H1 (cell line): ENCODE results near the gene HMCES. TPM values are rescaled to one million over a fixed set of nuclear protein-coding genes. Genes with fewer than 3 reads are reported as not detected.

Experiments used
- CTCF ChIA-PET: fragments of 300-600 bp; sonication (Branson Sonifier 250); formaldehyde crosslinking; loops from one replicate; lab custom pipeline; 2021; ENCODE audit not compliant: partially characterized antibody; lab: Charles Lee
- POLR2A ChIA-PET: fragments of 300-600 bp; sonication (Branson Sonifier 250); formaldehyde crosslinking; loops from one replicate; lab custom pipeline; 2021; ENCODE audit warnings: inconsistent platforms; ENCODE audit not compliant: partially characterized antibody; lab: Charles Lee
- DNase-seq, 2 experiments: peaks; one replicate each; pipeline versions ENCODE4 v3.0.0 to v3.0.0-alpha.2; 2010 to 2022; ENCODE audit warnings: low spot score in 2 of 2, low read depth in 1 of 2, mixed read lengths in 1 of 2
- FAIRE-seq: peaks from 2 replicates; lab custom pipeline; 2011; peaks lifted over from hg19 to GRCh38; lab: Jason Lieb, UNC
- H2AFZ ChIP-seq: 2 replicates; pipeline ENCODE4 v1.8.1; 2012; ENCODE audit warnings: low read length, inconsistent platforms
- H2AK5ac ChIP-seq: 2 replicates; pipeline ENCODE4 v1.6.1; 2013; ENCODE audit warnings: low read depth, low read length
- H2BK120ac ChIP-seq: replicated peaks from 2 replicates; pipeline ENCODE3; 2013; ENCODE audit warnings: low read depth, low read length, inconsistent platforms
- H2BK12ac ChIP-seq: 2 replicates; pipeline ENCODE4 v1.6.1; 2013; ENCODE audit warnings: low read depth, low read length
- H2BK15ac ChIP-seq: 2 replicates; pipeline ENCODE4 v1.6.1; 2013; ENCODE audit warnings: low read length
- H2BK20ac ChIP-seq: 2 replicates; pipeline ENCODE4 v1.6.1; 2013; ENCODE audit warnings: low read length
- H2BK5ac ChIP-seq: 2 replicates; pipeline ENCODE4 v1.6.1; 2013; ENCODE audit warnings: low read depth, low read length
- H3K14ac ChIP-seq: 2 replicates; pipeline ENCODE4 v1.6.1; 2013; ENCODE audit warnings: inconsistent platforms; ENCODE audit not compliant: insufficient read length
- H3K18ac ChIP-seq: 2 replicates; pipeline ENCODE4 v1.6.1; 2013; ENCODE audit warnings: low read length; ENCODE audit errors: extremely low read depth
- H3K23ac ChIP-seq: 2 replicates; pipeline ENCODE4 v1.6.1; 2013; ENCODE audit warnings: inconsistent platforms; ENCODE audit not compliant: insufficient read length
- H3K23me2 ChIP-seq: 2 replicates; pipeline ENCODE4 v1.6.1; 2013; ENCODE audit warnings: low read depth, low read length
- H3K27ac ChIP-seq: 2 replicates; pipeline ENCODE4 v1.6.1; 2011; ENCODE audit warnings: low read depth, low read length, inconsistent platforms
- H3K27me3 ChIP-seq, 4 experiments: replicated peaks in 1 of 4; 1 replicate in 1 of 4; 2 replicates in 3 of 4; pipeline versions ENCODE4 v1.6.1 to v1.8.1; 2011 to 2013; ENCODE audit warnings: low read length in 3 of 4, mild to moderate bottlenecking in 3 of 4, inconsistent platforms in 2 of 4, mixed read lengths in 2 of 4, moderate library complexity in 1 of 4; ENCODE audit not compliant: control insufficient read depth in 3 of 4, insufficient read depth in 3 of 4; ENCODE audit errors: extremely low read depth in 1 of 4
- H3K36me3 ChIP-seq, 4 experiments: 2 replicates each; pipeline versions ENCODE4 v1.6.1 to v1.8.1; 2011 to 2013; ENCODE audit warnings: mild to moderate bottlenecking in 4 of 4, low read length in 3 of 4, moderate library complexity in 2 of 4, control low read depth in 1 of 4, inconsistent platforms in 1 of 4; ENCODE audit not compliant: insufficient read depth in 4 of 4, control insufficient read depth in 2 of 4
- H3K4ac ChIP-seq: replicated peaks from 2 replicates; pipeline ENCODE3; 2013; ENCODE audit warnings: low read length, low read depth, mixed read lengths, inconsistent platforms; ENCODE audit not compliant: insufficient read length
- H3K4me1 ChIP-seq, 4 experiments: replicated peaks in 1 of 4; 1 replicate in 1 of 4; 2 replicates in 3 of 4; pipeline versions ENCODE4 v1.6.1 to v1.8.1; 2011 to 2013; ENCODE audit warnings: low read length in 3 of 4, inconsistent platforms in 2 of 4, mixed read lengths in 1 of 4; ENCODE audit not compliant: insufficient read depth in 4 of 4, control insufficient read depth in 3 of 4
- H3K4me2 ChIP-seq, 2 experiments: 2 replicates each; pipeline versions ENCODE4 v1.6.1 to v1.8.1; 2011 to 2013; ENCODE audit warnings: low read depth in 2 of 2, low read length in 2 of 2, control low read depth in 1 of 2, inconsistent platforms in 1 of 2, mild to moderate bottlenecking in 1 of 2; ENCODE audit not compliant: insufficient read depth in 1 of 2
- H3K4me3 ChIP-seq, 4 experiments: fragments of 200-600, 300-600 bp in 1 of 4; sonication (generic), shearing (Covaris generic), sonication (Bioruptor Twin) in 1 of 4; 2 replicates each; pipeline versions ENCODE4 v1.5.1 to v1.8.1; 2011 to 2016; ENCODE audit warnings: low read length in 4 of 4, low read depth in 3 of 4, control low read depth in 2 of 4, inconsistent platforms in 2 of 4, mild to moderate bottlenecking in 2 of 4, mixed read lengths in 1 of 4, moderate library complexity in 1 of 4; ENCODE audit not compliant: insufficient read depth in 2 of 4; ENCODE audit errors: extremely low read depth in 1 of 4
- H3K56ac ChIP-seq: replicated peaks from 2 replicates; pipeline ENCODE3; 2013; ENCODE audit warnings: low read depth, mild to moderate bottlenecking, mixed read lengths, low read length, inconsistent platforms; ENCODE audit not compliant: insufficient read length
- H3K79me1 ChIP-seq: 2 replicates; pipeline ENCODE4 v1.6.1; 2013; ENCODE audit warnings: low read depth, low read length, control low read depth
- H3K79me2 ChIP-seq, 2 experiments: 2 replicates each; pipeline versions ENCODE4 v1.6.1 to v1.8.1; 2012 to 2013; ENCODE audit warnings: low read length in 2 of 2, mild to moderate bottlenecking in 2 of 2, inconsistent platforms in 1 of 2; ENCODE audit not compliant: insufficient read depth in 2 of 2, control insufficient read depth in 1 of 2
- H3K9ac ChIP-seq, 4 experiments: replicated peaks in 1 of 4; 1 replicate in 1 of 4; 2 replicates in 3 of 4; pipeline versions ENCODE4 v1.6.1 to v1.8.1; 2011 to 2013; ENCODE audit warnings: low read depth in 3 of 4, low read length in 3 of 4, control low read depth in 2 of 4, mild to moderate bottlenecking in 2 of 4, moderate library complexity in 2 of 4, inconsistent platforms in 1 of 4; ENCODE audit errors: extremely low read depth in 1 of 4
- H3K9me3 ChIP-seq, 2 experiments: 2 replicates each; pipeline versions ENCODE4 v1.6.1 to v1.8.1; 2012 to 2013; ENCODE audit warnings: mild to moderate bottlenecking in 2 of 2, moderate library complexity in 2 of 2, control low read depth in 1 of 2, inconsistent platforms in 1 of 2, low read depth in 1 of 2, low read length in 1 of 2, mixed read lengths in 1 of 2; ENCODE audit not compliant: insufficient read depth in 2 of 2
- H4K20me1 ChIP-seq, 2 experiments: replicated peaks in 1 of 2; 2 replicates each; pipeline versions ENCODE3 to v1.8.1; 2011 to 2013; ENCODE audit warnings: inconsistent platforms in 2 of 2, low read length in 2 of 2, mild to moderate bottlenecking in 1 of 2; ENCODE audit not compliant: insufficient read depth in 2 of 2, control insufficient read depth in 1 of 2
- H4K5ac ChIP-seq: 2 replicates; pipeline ENCODE4 v1.6.1; 2013; ENCODE audit warnings: low read length, low read depth, mixed read lengths, inconsistent platforms; ENCODE audit not compliant: insufficient read length
- H4K8ac ChIP-seq: 2 replicates; pipeline ENCODE4 v1.8.0; 2013; ENCODE audit warnings: mild to moderate bottlenecking, moderate library complexity, low read length, inconsistent platforms; ENCODE audit not compliant: insufficient read depth; ENCODE audit errors: extremely low read depth
- H4K91ac ChIP-seq: replicated peaks from 2 replicates; pipeline ENCODE3; 2013; ENCODE audit warnings: low read length, mixed read lengths, inconsistent platforms; ENCODE audit not compliant: insufficient read length
- CBX5 ChIP-seq: fragments of 300-800, 300-1000 bp; sonication (generic); IDR thresholded peaks from 2 replicates; pipeline ENCODE4 v1.7.1; 2016; ENCODE audit warnings: antibody characterized with exemption, low read length, low read depth
- CEBPB ChIP-seq: IDR thresholded peaks from 2 replicates; pipeline ENCODE4 v1.6.1; 2012; ENCODE audit warnings: low read depth, low read length
- CHD1 ChIP-seq: IDR thresholded peaks from 2 replicates; pipeline ENCODE4 v1.6.1; 2012; ENCODE audit warnings: low read depth, low read length, improper control_type of control experiment
- EP300 ChIP-seq, 2 experiments: IDR thresholded peaks; 1 replicate in 1 of 2; 2 replicates in 1 of 2; pipeline ENCODE4 v1.6.1; 2011 to 2012; ENCODE audit warnings: low read depth in 2 of 2, low read length in 2 of 2, mild to moderate bottlenecking in 2 of 2, borderline replicate concordance in 1 of 2, inconsistent platforms in 1 of 2, moderate library complexity in 1 of 2
- NANOG ChIP-seq: IDR thresholded peaks from 2 replicates; pipeline ENCODE4 v1.6.1; 2011; ENCODE audit warnings: low read length, low read depth, mild to moderate bottlenecking, inconsistent platforms; ENCODE audit not compliant: insufficient read depth, poor library complexity, severe bottlenecking
- NRF1 ChIP-seq: IDR thresholded peaks from 2 replicates; pipeline ENCODE4 v1.6.1; 2011; ENCODE audit warnings: mild to moderate bottlenecking, low read depth, low read length, improper control_type of control experiment
- POU5F1 ChIP-seq: IDR thresholded peaks from 2 replicates; pipeline ENCODE4 v1.6.1; 2011; ENCODE audit warnings: low read depth, mild to moderate bottlenecking, low read length, moderate library complexity
- RAD21 ChIP-seq, 2 experiments: IDR thresholded peaks in 1 of 2; conservative IDR thresholded peaks in 1 of 2; 2 replicates each; pipeline ENCODE4 v1.6.1; 2011; ENCODE audit warnings: low read depth in 2 of 2, low read length in 2 of 2, improper control_type of control experiment in 1 of 2, inconsistent platforms in 1 of 2, mild to moderate bottlenecking in 1 of 2, moderate library complexity in 1 of 2
- SP1 ChIP-seq: IDR thresholded peaks from 2 replicates; pipeline ENCODE4 v1.6.1; 2011; ENCODE audit warnings: low read depth, low read length
- SUZ12 ChIP-seq: fragments of 200-600 bp; sonication (generic); IDR thresholded peaks from 2 replicates; pipeline ENCODE4 v1.6.1; 2012; ENCODE audit warnings: mild to moderate bottlenecking, inconsistent platforms, low read length, moderate library complexity, mixed read lengths
- TAF7 ChIP-seq: optimal IDR thresholded peaks from 2 replicates; pipeline ENCODE3; 2011; ENCODE audit warnings: low read depth, mild to moderate bottlenecking, inconsistent platforms, low read length, moderate library complexity, borderline replicate concordance
- TEAD4 ChIP-seq: IDR thresholded peaks from 2 replicates; pipeline ENCODE4 v1.6.1; 2012; ENCODE audit warnings: low read depth, low read length, inconsistent platforms, mixed read lengths
- WGBS, 2 experiments: shearing (Covaris generic) in 1 of 2; methylation state at CpG; one replicate each; pipeline versions ENCODE4 v1.1.6 to v1.1.7; 2013 to 2015; ENCODE audit warnings: low lambda C conversion rate in 2 of 2, mixed read lengths in 2 of 2, inconsistent platforms in 1 of 2, low coverage in 1 of 2, missing lambda C conversion rate in 1 of 2; ENCODE audit not compliant: insufficient replicate concordance in 2 of 2, insufficient coverage in 1 of 2, insufficient read length in 1 of 2; ENCODE audit errors: extremely low coverage in 1 of 2, missing lambda C conversion rate in 1 of 2; 5-methylcytosine and 5-hydroxymethylcytosine counted together
- polyA plus RNA-seq, 7 experiments: library from polyadenylated mRNA; depleted of rRNA in 3 of 7; stranded (reverse) in 5 of 7; unstranded in 2 of 7; fragments of >200 nt in 5 of 7; fragments of 200-250 nt in 2 of 7; gene quantifications; 1 replicate in 5 of 7; 2 replicates in 1 of 7; 4 replicates in 1 of 7; pipeline versions ENCODE4 v1.2.1 to v1.2.3, GENCODE V29; 2011 to 2013; ENCODE audit warnings: missing spikeins in 2 of 7, mixed read lengths in 2 of 7
- total RNA-seq: library from RNA; stranded (reverse); fragmentation: NEBNext Ultra II Directional; extraction: Animal tissue kit (Norgen Biotek cat#: 25700); gene quantifications from 2 replicates; pipeline ENCODE4 v1.2.1, GENCODE V29; 2021
- TF ChIP-seq, protein P1 (sequence below): IDR thresholded peaks from 2 replicates; pipeline ENCODE4 v1.6.1; 2011; ENCODE audit warnings: low read length, improper control_type of control experiment

HMCES gene
- total and polyA plus RNA-seq, 2 of the 8 experiments (the other 6 are each of a cell fraction or from before 2014, with no cell fraction given), result 27.6 to 49.5 TPM

DNA sequence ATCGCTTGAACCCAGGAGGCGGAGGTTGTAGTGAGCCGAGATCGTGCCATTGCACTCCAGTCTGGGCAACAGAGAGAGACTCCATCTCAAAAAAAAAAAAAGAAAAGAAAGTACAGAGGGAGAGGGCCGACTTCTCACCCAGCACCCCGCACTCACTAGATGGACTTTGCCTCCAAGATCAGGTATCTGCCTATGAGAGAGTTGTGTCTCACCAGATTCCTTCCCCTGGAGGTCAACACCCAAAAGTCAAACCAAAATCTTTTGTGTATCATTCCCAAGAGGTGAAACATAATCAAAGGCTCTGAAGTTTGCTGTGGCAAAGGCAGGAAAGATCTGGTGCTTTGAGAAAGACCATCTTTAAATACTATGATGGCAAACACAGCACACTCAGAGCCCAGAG lies 51.2 kb downstream of the HMCES start:
- Histone ChIP-seq H4K8ac (no peak overlapping the region), H3K4me3 (no peak overlapping the region), H4K20me1 (no peaks in the 10 kb centered on the region), H3K79me2 (no peaks in the 10 kb centered on the region), H2BK12ac (no peak overlapping the region), H3K27me3 (peaks cover 0 to 3% (median 0%) of the 10 kb centered on the region in 4 experiments; a peak in 1 of 7 replicates), H3K36me3 (peaks cover 0 to 2% (median 0%) of the 10 kb centered on the region in 4 experiments; a peak in 1 of 8 replicates), H3K4ac (no peak overlapping the region), H2BK15ac (no peak overlapping the region; the same call in 1 of the 2 replicates), H2AK5ac (no peak overlapping the region), H3K4me2 (no peak overlapping the region), H2BK120ac (no peak overlapping the region), H4K91ac (no peak overlapping the region), H3K56ac (no peak overlapping the region), H2BK5ac (no peak overlapping the region), H4K5ac (no peak overlapping the region), H3K4me1 (no peaks in the 10 kb centered on the region), H2BK20ac (no peak overlapping the region), H3K9me3 (no peaks in the 10 kb centered on the region; a peak in 1 of 4 replicates), H3K18ac (no peak overlapping the region), H3K9ac (no peak overlapping the region), H3K23ac (no peak overlapping the region), H2AFZ (no peak overlapping the region), H3K79me1 (no peaks in the 10 kb centered on the region), H3K27ac (no peak overlapping the region), H3K14ac (no peak overlapping the region), H3K23me2 (no peaks in the 10 kb centered on the region)
- FAIRE-seq, result no peak
- CTCF ChIA-PET, result interaction anchor here (0.6 to 7.4 kb wide), 12 partner anchors 12 to 153 kb away, joined by 3 to 73 read pairs (median 7); a partner anchor contains a TSS
- 87% methylated on average over 3 of the region's 6 CpGs; no CpG with 5 or more reads in 1 of the 2 experiments for WGBS, 2 experiments
- POLR2A ChIA-PET, result interaction anchor here (9.3 kb wide), 1 partner anchor 14 kb away, joined by 112 read pairs; a partner anchor contains a TSS
- no peak for DNase-seq
- no peak for TF ChIP-seq TAF7
- TF ChIP-seq TEAD4, result no peak
- no peak for TF ChIP-seq POU5F1
- no peak for TF ChIP-seq SP1
- no peak for TF ChIP-seq NRF1
- no peak for TF ChIP-seq CHD1
- TF ChIP-seq, protein P1, sequence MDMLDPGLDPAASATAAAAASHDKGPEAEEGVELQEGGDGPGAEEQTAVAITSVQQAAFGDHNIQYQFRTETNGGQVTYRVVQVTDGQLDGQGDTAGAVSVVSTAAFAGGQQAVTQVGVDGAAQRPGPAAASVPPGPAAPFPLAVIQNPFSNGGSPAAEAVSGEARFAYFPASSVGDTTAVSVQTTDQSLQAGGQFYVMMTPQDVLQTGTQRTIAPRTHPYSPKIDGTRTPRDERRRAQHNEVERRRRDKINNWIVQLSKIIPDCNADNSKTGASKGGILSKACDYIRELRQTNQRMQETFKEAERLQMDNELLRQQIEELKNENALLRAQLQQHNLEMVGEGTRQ, result no peak
- TF ChIP-seq SUZ12, result no peak
- TF ChIP-seq CEBPB, result no peak
- TF ChIP-seq RAD21 (IDR thresholded peaks at IDR 0.05 in 1 of 2, conservative IDR thresholded peaks at IDR 0.05 in 1 of 2; ENCODE audit: low read depth in 2 of 2, low read length in 2 of 2), result no peak
- no peak for TF ChIP-seq NANOG
- no peak for TF ChIP-seq EP300 (IDR thresholded peaks at IDR 0.05; ENCODE audit: borderline replicate concordance in 1 of 2, low read depth in 2 of 2, low read length in 2 of 2)
- TF ChIP-seq CBX5, result no peak
